HG03354 (cell line): Measurements from ENCODE around the gene PDE3A.

ENCODE experiments used
- ATAC-seq: cut with Tn5 transposase; IDR thresholded peaks from one replicate; pipeline ENCODE4 v1.9.1; 2021; ENCODE audit warnings: mild to moderate bottlenecking; ENCODE audit not compliant: unreplicated experiment, poor library complexity, severe bottlenecking

The PDE3A gene

GRCh38 chr12:20451761-20452160, 83.4 kb downstream of the PDE3A start:
- no peak for ATAC-seq

GRCh38 chr12:20452496-20453010, 84.2 kb downstream of the PDE3A start:
- ATAC-seq: no peak

- no peak for ATAC-seq
Observed at GRCh38 chr12:20453756-20454310, 85.5 kb downstream of the PDE3A start.

GRCh38 chr12:20455001-20455706, 86.8 kb downstream of the PDE3A start:
- no peak for ATAC-seq

GRCh38 chr12:20457582-20457981, 89.2 kb downstream of the PDE3A start:
- ATAC-seq: no peak

GRCh38 chr12:20458011-20458410, 89.7 kb downstream of the PDE3A start:
- ATAC-seq: no peak

GRCh38 chr12:20459920-20460319, 91.6 kb downstream of the PDE3A start:
- ATAC-seq: no peak

GRCh38 chr12:20460956-20461355, 92.6 kb downstream of the PDE3A start:
- no peak for ATAC-seq

- ATAC-seq: no peak
Observed at GRCh38 chr12:20463913-20464524, 95.7 kb downstream of the PDE3A start.

GRCh38 chr12:20469300-20469699, 101.0 kb downstream of the PDE3A start:
- no peak for ATAC-seq

- ATAC-seq: no peak
Observed at GRCh38 chr12:20469756-20470155, 101.4 kb downstream of the PDE3A start.

GRCh38 chr12:20472102-20472782, 103.9 kb downstream of the PDE3A start:
- no peak for ATAC-seq

GRCh38 chr12:20473133-20473532, 104.8 kb downstream of the PDE3A start:
- no peak for ATAC-seq

- ATAC-seq: no peak
Observed at GRCh38 chr12:20474016-20474415, 105.7 kb downstream of the PDE3A start.

- no peak for ATAC-seq
Observed at GRCh38 chr12:20474443-20474842, 106.1 kb downstream of the PDE3A start.

GRCh38 chr12:20475542-20475941, 107.2 kb downstream of the PDE3A start:
- ATAC-seq: no peak

GRCh38 chr12:20476551-20476950, 108.2 kb downstream of the PDE3A start:
- no peak for ATAC-seq

GRCh38 chr12:20477255-20477654, 108.9 kb downstream of the PDE3A start:
- ATAC-seq: no peak

- ATAC-seq: no peak
Observed at GRCh38 chr12:20477672-20478071, 109.3 kb downstream of the PDE3A start.

- no peak for ATAC-seq
Observed at GRCh38 chr12:20482491-20483054, 114.2 kb downstream of the PDE3A start.
